Measurements from ENCODE around the gene CDC45. TPM values are rescaled to one million over a fixed set of nuclear protein-coding genes. Genes with fewer than 3 reads are reported as not detected.

Gene CDC45
- total RNA-seq, 1 donor = 10.4 TPM

DNA sequence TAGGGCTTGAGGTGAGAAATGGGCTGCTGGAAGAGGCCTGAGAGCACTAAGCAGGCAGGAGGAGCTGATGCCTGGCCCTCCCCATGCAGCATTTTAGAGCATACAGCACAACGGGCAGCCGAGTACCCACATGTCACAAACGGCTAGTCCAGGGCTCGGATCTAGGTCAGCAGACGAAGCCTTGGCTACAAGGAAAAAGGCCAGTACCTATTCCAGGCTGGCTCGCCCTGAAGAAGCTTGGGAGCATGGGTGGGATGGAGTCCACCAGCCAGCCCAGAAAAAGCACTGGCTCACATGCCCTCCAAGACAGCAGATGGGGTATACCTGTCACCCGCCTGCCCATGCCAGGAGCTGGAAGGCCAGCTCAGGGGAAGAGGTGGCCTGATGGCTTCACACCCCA lies 10.3 kb upstream of the CDC45 start:
- TF ChIP-seq, protein P1, sequence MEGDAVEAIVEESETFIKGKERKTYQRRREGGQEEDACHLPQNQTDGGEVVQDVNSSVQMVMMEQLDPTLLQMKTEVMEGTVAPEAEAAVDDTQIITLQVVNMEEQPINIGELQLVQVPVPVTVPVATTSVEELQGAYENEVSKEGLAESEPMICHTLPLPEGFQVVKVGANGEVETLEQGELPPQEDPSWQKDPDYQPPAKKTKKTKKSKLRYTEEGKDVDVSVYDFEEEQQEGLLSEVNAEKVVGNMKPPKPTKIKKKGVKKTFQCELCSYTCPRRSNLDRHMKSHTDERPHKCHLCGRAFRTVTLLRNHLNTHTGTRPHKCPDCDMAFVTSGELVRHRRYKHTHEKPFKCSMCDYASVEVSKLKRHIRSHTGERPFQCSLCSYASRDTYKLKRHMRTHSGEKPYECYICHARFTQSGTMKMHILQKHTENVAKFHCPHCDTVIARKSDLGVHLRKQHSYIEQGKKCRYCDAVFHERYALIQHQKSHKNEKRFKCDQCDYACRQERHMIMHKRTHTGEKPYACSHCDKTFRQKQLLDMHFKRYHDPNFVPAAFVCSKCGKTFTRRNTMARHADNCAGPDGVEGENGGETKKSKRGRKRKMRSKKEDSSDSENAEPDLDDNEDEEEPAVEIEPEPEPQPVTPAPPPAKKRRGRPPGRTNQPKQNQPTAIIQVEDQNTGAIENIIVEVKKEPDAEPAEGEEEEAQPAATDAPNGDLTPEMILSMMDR (IDR thresholded peaks at IDR 0.05; ENCODE audit: insufficient read depth, low read depth, low read length) = no peak
- DNase-seq (ENCODE audit: low read depth) = no peak
- no peak overlapping the region for H3K4me3 ChIP-seq (ENCODE audit: low read depth, low read length)

DNA sequence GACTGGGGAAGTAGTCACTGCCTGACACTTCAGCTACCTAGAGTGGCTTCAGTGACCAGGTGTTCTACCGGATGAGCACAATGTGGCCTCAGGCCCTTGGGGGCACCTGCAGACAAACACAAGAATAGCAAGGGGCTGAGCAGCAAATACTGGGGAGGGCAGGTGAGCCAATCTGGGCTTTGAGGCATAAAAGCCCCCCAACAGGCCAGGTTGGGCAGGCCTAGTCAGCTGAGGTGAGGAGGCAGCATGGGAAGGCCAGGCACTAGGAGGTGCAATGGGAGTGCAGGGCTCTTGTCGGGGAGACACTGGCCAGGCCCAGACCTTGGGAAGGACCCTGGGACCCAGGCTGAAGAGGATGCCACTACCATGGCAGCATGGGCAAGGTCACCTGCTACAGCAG lies 9.7 kb upstream of the CDC45 start:
- no peak for DNase-seq (ENCODE audit: low read depth)
- TF ChIP-seq, protein P1 (IDR thresholded peaks at IDR 0.05; ENCODE audit: insufficient read depth, low read depth, low read length) = no peak
- H3K4me3 ChIP-seq (ENCODE audit: low read depth, low read length) = no peak overlapping the region

DNA sequence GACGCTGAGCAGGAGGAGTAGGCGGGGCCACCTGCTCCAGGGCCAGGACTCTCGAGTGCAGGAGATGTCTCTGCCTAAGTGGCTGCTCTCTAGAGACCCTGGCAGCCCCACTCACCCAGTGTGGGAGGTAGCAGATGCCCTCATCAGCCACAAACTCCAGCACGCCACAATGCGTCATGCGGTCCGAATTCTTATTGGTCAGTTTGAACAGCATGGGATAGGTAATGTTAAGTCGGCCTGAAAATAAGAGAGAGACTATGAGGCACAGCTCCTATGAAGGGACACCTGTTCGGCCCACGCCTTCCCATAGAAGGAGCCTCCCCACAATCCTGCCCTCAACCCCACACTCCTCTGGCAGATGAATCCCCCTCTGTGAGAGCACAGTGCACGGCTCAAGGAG lies 8.1 kb upstream of the CDC45 start:
- H3K4me3 ChIP-seq (ENCODE audit: low read depth, low read length) = no peak overlapping the region

DNA sequence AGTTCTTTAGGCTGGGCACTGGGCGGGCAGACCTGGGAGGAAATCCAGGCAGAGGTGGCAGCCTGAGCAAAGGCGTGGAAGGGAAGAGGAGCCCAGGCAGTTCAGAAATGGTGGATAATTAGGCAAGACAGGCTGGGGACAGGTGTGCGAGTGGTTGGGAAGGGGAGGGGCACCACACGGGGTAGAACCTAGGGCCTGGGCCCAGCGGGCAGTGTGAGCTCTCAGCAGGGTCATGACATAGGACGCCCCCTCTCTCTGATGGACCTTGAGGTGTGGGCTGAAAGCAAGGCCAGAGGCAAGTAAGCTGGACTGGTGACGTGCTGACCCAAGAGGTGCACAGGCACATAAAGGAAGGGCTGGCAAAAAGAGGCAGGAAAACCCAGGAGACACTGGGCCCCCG lies 7.5 kb upstream of the CDC45 start:
- DNase-seq (ENCODE audit: low read depth) = no peak
- TF ChIP-seq, protein P1 (IDR thresholded peaks at IDR 0.05; ENCODE audit: insufficient read depth, low read depth, low read length) = no peak
- no peak overlapping the region for H3K4me3 ChIP-seq (ENCODE audit: low read depth, low read length)

More for the DNA sequence above, 8.1 kb upstream of the CDC45 start:
- TF ChIP-seq, protein P1 (IDR thresholded peaks at IDR 0.05; ENCODE audit: insufficient read depth, low read depth, low read length) = no peak
- no peak for DNase-seq (ENCODE audit: low read depth)

DNA sequence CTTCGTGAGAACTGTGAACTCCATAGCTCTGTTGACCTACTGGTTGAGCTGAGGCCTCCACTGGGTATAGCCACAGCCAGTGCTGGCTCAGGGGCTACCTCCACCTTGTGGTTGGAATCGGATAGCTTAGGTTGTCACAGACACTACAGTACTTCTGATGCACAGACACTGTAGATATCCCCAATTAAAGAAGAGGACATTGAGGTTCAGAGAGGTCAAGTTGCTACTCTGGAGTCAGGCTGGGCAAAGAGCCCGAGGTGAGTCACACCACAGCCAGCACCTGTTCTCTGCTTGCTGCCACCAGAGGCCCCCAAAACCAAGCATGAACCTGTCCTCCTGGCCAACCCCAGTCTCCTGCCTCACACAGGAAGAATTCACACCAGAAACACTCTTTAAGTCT lies 6.1 kb upstream of the CDC45 start:
- DNase-seq (ENCODE audit: low read depth) = no peak
- TF ChIP-seq, protein P1 (IDR thresholded peaks at IDR 0.05; ENCODE audit: insufficient read depth, low read depth, low read length) = peak; percentile 8

DNA sequence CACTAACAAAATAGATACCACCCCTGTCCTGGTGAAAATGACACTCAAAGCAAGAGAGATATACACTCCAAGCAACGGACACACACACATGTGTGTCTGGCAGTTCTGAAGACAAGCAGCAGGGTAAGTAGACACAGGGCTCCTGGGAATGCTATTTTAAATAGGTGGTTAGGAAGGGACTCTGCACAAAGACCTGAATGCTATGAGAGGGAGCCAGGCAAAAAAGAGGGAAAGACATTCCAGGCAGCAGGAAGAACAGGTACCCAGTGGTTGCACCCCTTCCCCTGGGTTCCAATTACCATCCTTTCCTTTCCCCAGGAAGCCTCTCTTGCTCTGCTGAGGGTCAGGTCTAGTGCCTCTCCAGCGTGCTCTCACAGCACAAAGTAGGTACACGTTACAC lies 3.7 kb upstream of the CDC45 start:
- DNase-seq (ENCODE audit: low read depth) = no peak
- H3K4me3 ChIP-seq (ENCODE audit: low read depth, low read length) = no peak overlapping the region
- TF ChIP-seq, protein P1 (IDR thresholded peaks at IDR 0.05; ENCODE audit: insufficient read depth, low read depth, low read length) = no peak

More for the DNA sequence above, 6.1 kb upstream of the CDC45 start:
- no peak overlapping the region for H3K4me3 ChIP-seq (ENCODE audit: low read depth, low read length)

DNA sequence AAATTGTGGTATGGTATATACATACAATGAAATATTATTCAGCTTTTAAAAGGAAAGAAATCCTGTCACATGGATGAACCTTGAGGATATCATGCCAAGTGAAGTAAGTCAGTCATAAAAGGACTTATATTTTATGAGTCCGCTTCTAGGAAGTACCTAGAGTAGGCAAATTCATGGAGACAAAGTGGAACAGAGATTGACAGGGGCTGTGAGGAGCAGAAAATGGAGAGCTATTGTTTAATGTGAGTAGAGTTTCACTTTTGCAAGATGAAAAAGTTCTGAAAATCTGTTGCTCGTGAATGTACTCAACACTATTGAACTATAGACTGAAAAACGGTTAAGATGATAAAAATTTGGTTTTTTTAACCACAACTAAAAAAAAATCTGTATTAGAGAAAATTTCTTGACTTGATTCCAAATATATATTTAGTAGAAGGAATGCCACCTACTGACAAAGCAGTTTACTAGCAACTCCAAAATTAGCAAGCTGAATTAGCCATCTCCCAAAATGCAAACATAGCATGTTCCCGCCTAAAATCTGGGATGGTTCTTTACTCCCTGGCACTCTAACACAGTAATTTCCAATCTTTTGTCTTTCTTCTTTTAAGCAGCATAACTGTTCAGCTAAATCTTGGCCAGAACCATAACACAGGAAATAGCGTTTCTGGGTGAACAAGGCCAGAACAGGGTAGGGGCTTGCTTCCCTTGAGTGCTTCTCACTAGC lies 2.2 kb upstream of the CDC45 start:
- H3K4me3 ChIP-seq (ENCODE audit: low read depth, low read length) = peak overlapping the region; percentile 93
- DNase-seq (ENCODE audit: low read depth) = no peak

More for the DNA sequence above, 2.2 kb upstream of the CDC45 start:
- TF ChIP-seq, protein P1 (IDR thresholded peaks at IDR 0.05; ENCODE audit: insufficient read depth, low read depth, low read length) = peak; percentile 6

Measured in fibroblast of villous mesenchyme (primary cell).